C4-2B (cell line): ENCODE results near the gene IGF2R.

ENCODE experiments used
- CTCF ChIP-seq: fragments of 450-650 bp; conservative IDR thresholded peaks from 2 replicates; pipeline ENCODE4 v1.5.1; 2017; ENCODE audit warnings: mild to moderate bottlenecking
- ZFX ChIP-seq: fragments of 450-650 bp; IDR thresholded peaks from 2 replicates; pipeline ENCODE4 v1.6.1; 2017

GRCh38 chr6:160041608-160042007 lies 72.7 kb downstream of the IGF2R start:
- TF ChIP-seq CTCF: peak; percentile 24
- no peak for TF ChIP-seq ZFX
